Chondrocyte (in vitro differentiated cells): ENCODE results near the gene KYNU. TPM values are rescaled to one million over a fixed set of nuclear protein-coding genes. Genes with fewer than 3 reads are reported as not detected.
"Not testable (repeated sequence)": the region's sequence is repeated elsewhere in the genome, so short reads cannot be mapped to it uniquely, and the experiment has no call there.

Source experiments
- DNase-seq: peaks from one replicate; pipeline ENCODE4 v3.0.0; 2021; ENCODE audit warnings: mixed read lengths, low spot score
- H3K27ac Mint-ChIP-seq: one replicate; pipeline ENCODE4 v1.8.0; 2021; ENCODE audit warnings: mild to moderate bottlenecking, moderate library complexity, mixed read lengths; ENCODE audit not compliant: unreplicated experiment
- H3K27me3 Mint-ChIP-seq: 2 replicates; pipeline ENCODE4 v1.8.0; 2021; ENCODE audit warnings: low read depth, mixed read lengths
- H3K36me3 Mint-ChIP-seq: 2 replicates; pipeline ENCODE4 v1.8.0; 2021; ENCODE audit warnings: low read depth, mixed read lengths
- H3K4me1 Mint-ChIP-seq: 2 replicates; pipeline ENCODE4 v1.8.0; 2021; ENCODE audit warnings: low read depth, mild to moderate bottlenecking, mixed read lengths
- H3K4me3 Mint-ChIP-seq: one replicate; pipeline ENCODE4 v1.8.0; 2021; ENCODE audit warnings: mild to moderate bottlenecking, moderate library complexity, mixed read lengths; ENCODE audit not compliant: unreplicated experiment
- H3K9me3 Mint-ChIP-seq: 2 replicates; pipeline ENCODE4 v1.8.0; 2021; ENCODE audit warnings: low read depth, mixed read lengths
- total RNA-seq: library from RNA; stranded (reverse); gene quantifications from 3 replicates; pipeline ENCODE4 v1.2.1, GENCODE V29; 2021
- TF ChIP-seq, protein P1 (sequence below): fragments of 200-600 bp; sonication (generic); IDR thresholded peaks from 2 replicates; pipeline ENCODE4 v1.5.0; 2021; ENCODE audit warnings: antibody characterized with exemption, mild to moderate bottlenecking, moderate library complexity

KYNU gene
- total RNA-seq, 1 donor from 2014 or later: not detected

DNA sequence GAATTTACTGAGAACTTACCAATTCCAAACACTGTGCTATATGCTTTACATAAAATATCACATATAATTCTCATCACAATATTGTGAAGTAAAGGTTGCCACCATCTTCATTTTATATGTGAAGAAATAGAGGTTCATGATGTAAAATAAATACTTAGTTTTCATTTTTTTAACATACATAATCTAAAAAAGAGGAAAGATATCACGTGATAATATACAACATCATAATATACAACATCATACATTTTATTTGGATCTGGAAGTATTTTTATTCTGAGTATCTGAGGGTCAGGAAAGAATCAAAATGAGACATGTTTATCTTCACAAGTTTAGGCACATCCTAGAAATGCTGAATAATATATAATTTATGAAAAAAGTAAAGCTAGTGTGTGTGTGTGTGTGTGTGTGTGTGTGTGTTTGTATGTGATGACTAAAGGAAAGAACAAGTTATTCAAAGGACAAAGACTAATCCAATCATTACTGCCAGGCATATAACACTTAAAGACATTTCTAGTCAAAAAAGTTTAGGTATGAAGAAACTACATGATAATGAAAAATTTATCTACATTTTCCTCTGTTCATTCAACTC is 186.2 kb downstream of the KYNU start:
- no peak overlapping the region for H3K27ac Mint-ChIP-seq
- no peak for DNase-seq
- peaks cover 9% of the 10 kb centered on the region for H3K27me3 Mint-ChIP-seq
- no peaks in the 10 kb centered on the region for H3K4me1 Mint-ChIP-seq
- TF ChIP-seq, protein P1, sequence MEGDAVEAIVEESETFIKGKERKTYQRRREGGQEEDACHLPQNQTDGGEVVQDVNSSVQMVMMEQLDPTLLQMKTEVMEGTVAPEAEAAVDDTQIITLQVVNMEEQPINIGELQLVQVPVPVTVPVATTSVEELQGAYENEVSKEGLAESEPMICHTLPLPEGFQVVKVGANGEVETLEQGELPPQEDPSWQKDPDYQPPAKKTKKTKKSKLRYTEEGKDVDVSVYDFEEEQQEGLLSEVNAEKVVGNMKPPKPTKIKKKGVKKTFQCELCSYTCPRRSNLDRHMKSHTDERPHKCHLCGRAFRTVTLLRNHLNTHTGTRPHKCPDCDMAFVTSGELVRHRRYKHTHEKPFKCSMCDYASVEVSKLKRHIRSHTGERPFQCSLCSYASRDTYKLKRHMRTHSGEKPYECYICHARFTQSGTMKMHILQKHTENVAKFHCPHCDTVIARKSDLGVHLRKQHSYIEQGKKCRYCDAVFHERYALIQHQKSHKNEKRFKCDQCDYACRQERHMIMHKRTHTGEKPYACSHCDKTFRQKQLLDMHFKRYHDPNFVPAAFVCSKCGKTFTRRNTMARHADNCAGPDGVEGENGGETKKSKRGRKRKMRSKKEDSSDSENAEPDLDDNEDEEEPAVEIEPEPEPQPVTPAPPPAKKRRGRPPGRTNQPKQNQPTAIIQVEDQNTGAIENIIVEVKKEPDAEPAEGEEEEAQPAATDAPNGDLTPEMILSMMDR: no peak
- H3K9me3 Mint-ChIP-seq: peaks cover 15% of the 10 kb centered on the region
- no peaks in the 10 kb centered on the region for H3K36me3 Mint-ChIP-seq
- H3K4me3 Mint-ChIP-seq: no peak overlapping the region

DNA sequence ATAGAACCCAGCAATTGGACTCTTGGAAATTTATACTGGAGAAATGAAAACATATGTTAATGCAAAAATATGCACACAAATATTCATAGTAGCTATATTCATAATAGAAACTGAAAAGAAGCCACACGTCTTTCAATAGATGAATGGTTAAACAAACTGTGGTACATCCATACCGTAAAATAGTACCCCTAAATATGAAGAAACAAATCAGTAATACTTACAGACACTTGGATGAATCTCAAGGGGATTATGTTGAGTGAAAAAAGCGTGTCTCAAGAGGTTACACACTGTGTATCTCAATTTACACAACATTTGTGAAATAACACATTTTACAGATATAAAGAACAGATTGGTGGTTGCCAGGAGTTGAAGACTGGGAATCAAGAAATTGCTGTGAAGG is 190.6 kb downstream of the KYNU start:
- Mint-ChIP-seq H3K4me3 (no peak overlapping the region), H3K36me3 (no peaks in the 10 kb centered on the region), H3K4me1 (no peaks in the 10 kb centered on the region), H3K27me3 (peaks cover 4% of the 10 kb centered on the region), H3K27ac (no peak overlapping the region), H3K9me3 (peaks cover 15% of the 10 kb centered on the region)
- no peak for DNase-seq
- TF ChIP-seq, protein P1: no peak

GRCh38 chr2:143068509-143068908 is 191.0 kb downstream of the KYNU start:
- Mint-ChIP-seq H3K36me3 (no peaks in the 10 kb centered on the region), H3K9me3 (peaks cover 16% of the 10 kb centered on the region), H3K27me3 (peaks cover 4% of the 10 kb centered on the region), H3K4me1 (no peaks in the 10 kb centered on the region), H3K4me3 (no peak overlapping the region), H3K27ac (no peak overlapping the region)
- TF ChIP-seq, protein P1: no peak
- DNase-seq: no peak

GRCh38 chr2:143070704-143071103 is 193.2 kb downstream of the KYNU start:
- no peaks in the 10 kb centered on the region for H3K36me3 Mint-ChIP-seq
- peaks cover 4% of the 10 kb centered on the region for H3K27me3 Mint-ChIP-seq
- H3K4me3 Mint-ChIP-seq: no peak overlapping the region
- H3K4me1 Mint-ChIP-seq: no peaks in the 10 kb centered on the region
- DNase-seq: no peak
- peaks cover 15% of the 10 kb centered on the region for H3K9me3 Mint-ChIP-seq
- no peak overlapping the region for H3K27ac Mint-ChIP-seq
- TF ChIP-seq, protein P1: no peak

- Mint-ChIP-seq H3K27ac (no peak overlapping the region), H3K36me3 (no peaks in the 10 kb centered on the region), H3K27me3 (peaks cover 4% of the 10 kb centered on the region), H3K4me3 (no peak overlapping the region), H3K4me1 (no peaks in the 10 kb centered on the region), H3K9me3 (peaks cover 12% of the 10 kb centered on the region)
- DNase-seq: no peak
- TF ChIP-seq, protein P1: no peak
Measured at GRCh38 chr2:143071185-143071876, 193.9 kb downstream of the KYNU start.

- not testable (repeated sequence) for H3K36me3 Mint-ChIP-seq, H3K4me3 Mint-ChIP-seq, DNase-seq, H3K4me1 Mint-ChIP-seq, H3K27me3 Mint-ChIP-seq, H3K27ac Mint-ChIP-seq
- H3K9me3 Mint-ChIP-seq: peaks cover 12% of the 10 kb centered on the region
Measured at GRCh38 chr2:143074913-143075312, 197.4 kb downstream of the KYNU start.
